Neural cell (in vitro differentiated cells): ENCODE data around the gene DAP. TPM values are rescaled to one million over a fixed set of nuclear protein-coding genes. Genes with fewer than 3 reads are reported as not detected.

ENCODE experiments used
- H2AFZ ChIP-seq: fragments of 200-600, 300-800 bp; sonication (generic), shearing (Covaris generic); 2 replicates; pipeline ENCODE4 v1.6.0; 2014; ENCODE audit warnings: low read depth, mild to moderate bottlenecking, antibody characterized with exemption, low read length, moderate library complexity
- H3F3A ChIP-seq: fragments of 200-600 bp; shearing (Covaris generic); 2 replicates; pipeline ENCODE4 v1.6.1; 2016; ENCODE audit warnings: mild to moderate bottlenecking, moderate library complexity, mixed read lengths, antibody characterized with exemption, low read length; ENCODE audit not compliant: insufficient read depth, poor library complexity, severe bottlenecking
- H3K27ac ChIP-seq: fragments of 200-600, 300-800 bp; sonication (generic), shearing (Covaris generic); 2 replicates; pipeline ENCODE4 v1.5.1; 2014; ENCODE audit warnings: mild to moderate bottlenecking, low read length, moderate library complexity
- H3K27me3 ChIP-seq: fragments of 300-800, 200-600 bp; sonication (generic), shearing (Covaris generic); 2 replicates; pipeline ENCODE4 v1.6.0; 2014; ENCODE audit warnings: mild to moderate bottlenecking, low read depth, low read length, moderate library complexity; ENCODE audit not compliant: insufficient read depth
- H3K36me3 ChIP-seq: fragments of 300-800, 200-600 bp; sonication (generic), shearing (Covaris generic); 2 replicates; pipeline ENCODE4 v1.5.1; 2014; ENCODE audit warnings: mild to moderate bottlenecking, antibody characterized with exemption, low read length, moderate library complexity; ENCODE audit not compliant: insufficient read depth
- H3K4me2 ChIP-seq: fragments of 300-800, 200-600 bp; sonication (generic), shearing (Covaris generic); 2 replicates; pipeline ENCODE4 v1.6.0; 2014; ENCODE audit warnings: mild to moderate bottlenecking, low read length
- H3K4me3 ChIP-seq: fragments of 300-800, 200-600 bp; sonication (generic), shearing (Covaris generic); 2 replicates; pipeline ENCODE4 v1.5.1; 2014; ENCODE audit warnings: mild to moderate bottlenecking, low read length, moderate library complexity
- H3K79me2 ChIP-seq: fragments of 200-600 bp; shearing (Covaris generic); replicated peaks from 2 replicates; pipeline ENCODE4 v1.6.0; 2014; ENCODE audit warnings: mild to moderate bottlenecking, low read length, moderate library complexity; ENCODE audit not compliant: insufficient read depth
- H3K9ac ChIP-seq: fragments of 300-800, 200-600 bp; sonication (generic), shearing (Covaris generic); 2 replicates; pipeline ENCODE4 v1.6.1; 2016; ENCODE audit warnings: mild to moderate bottlenecking, low read length, mixed read lengths
- H3K9me2 ChIP-seq: fragments of 200-600 bp; shearing (Covaris generic); 2 replicates; pipeline ENCODE4 v1.6.1; 2016; ENCODE audit warnings: mild to moderate bottlenecking, low read length, mixed read lengths; ENCODE audit not compliant: insufficient read depth
- H3K9me3 ChIP-seq: fragments of 200-600, 300-800 bp; sonication (generic), shearing (Covaris generic); 2 replicates; pipeline ENCODE4 v1.6.1; 2016; ENCODE audit warnings: mild to moderate bottlenecking, mixed run types, low read length, moderate library complexity, mixed read lengths
- H4K20me1 ChIP-seq: fragments of 200-600 bp; shearing (Covaris generic); 2 replicates; pipeline ENCODE4 v1.6.1; 2016; ENCODE audit warnings: mild to moderate bottlenecking, mixed run types; ENCODE audit not compliant: insufficient read depth
- CTCF ChIP-seq: fragments of 450-650 bp; IDR thresholded peaks from 2 replicates; pipeline ENCODE4 v1.5.1; 2014; ENCODE audit warnings: antibody characterized with exemption, mild to moderate bottlenecking, moderate library complexity; ENCODE audit not compliant: poor library complexity, severe bottlenecking
- EP300 ChIP-seq: fragments of 450-650 bp; conservative IDR thresholded peaks from 2 replicates; pipeline ENCODE4 v1.6.1; 2014; ENCODE audit warnings: antibody characterized with exemption, mild to moderate bottlenecking, moderate library complexity; ENCODE audit not compliant: poor library complexity, severe bottlenecking
- EZH2 ChIP-seq: fragments of 200-600, 300-800 bp; shearing (Covaris generic), sonication (generic); IDR thresholded peaks from 2 replicates; pipeline ENCODE4 v1.6.1; 2014; ENCODE audit warnings: antibody characterized with exemption, low read length, borderline replicate concordance, mild to moderate bottlenecking; ENCODE audit not compliant: insufficient read depth, poor library complexity, severe bottlenecking
- MXI1 ChIP-seq: fragments of 450-650 bp; conservative IDR thresholded peaks from 2 replicates; pipeline ENCODE4 v1.6.1; 2014; ENCODE audit warnings: antibody characterized with exemption, mild to moderate bottlenecking; ENCODE audit not compliant: poor library complexity, severe bottlenecking
- POLR2AphosphoS5 ChIP-seq: IDR thresholded peaks from 2 replicates; pipeline ENCODE4 v1.6.1; 2012
- RAD21 ChIP-seq: fragments of 450-650 bp; conservative IDR thresholded peaks from 2 replicates; pipeline ENCODE4 v1.6.1; 2014; ENCODE audit warnings: antibody characterized with exemption, mild to moderate bottlenecking, moderate library complexity
- REST ChIP-seq: IDR thresholded peaks from 2 replicates; pipeline ENCODE4 v1.6.1; 2012; ENCODE audit warnings: borderline replicate concordance
- SMC3 ChIP-seq: fragments of 450-650 bp; conservative IDR thresholded peaks from 2 replicates; pipeline ENCODE4 v1.6.1; 2014; ENCODE audit warnings: antibody characterized with exemption, mild to moderate bottlenecking, moderate library complexity; ENCODE audit not compliant: poor library complexity
- TAF1 ChIP-seq: IDR thresholded peaks from 2 replicates; pipeline ENCODE4 v1.6.1; 2012; ENCODE audit warnings: low read depth
- polyA plus RNA-seq: library from polyadenylated mRNA; depleted of rRNA; stranded (reverse); fragments of >200 nt; gene quantifications from 2 replicates; pipeline ENCODE4 v1.2.3, GENCODE V29; 2014

DAP gene
- polyA plus RNA-seq, 1 donor from 2014 or later: 9.3 TPM

DNA sequence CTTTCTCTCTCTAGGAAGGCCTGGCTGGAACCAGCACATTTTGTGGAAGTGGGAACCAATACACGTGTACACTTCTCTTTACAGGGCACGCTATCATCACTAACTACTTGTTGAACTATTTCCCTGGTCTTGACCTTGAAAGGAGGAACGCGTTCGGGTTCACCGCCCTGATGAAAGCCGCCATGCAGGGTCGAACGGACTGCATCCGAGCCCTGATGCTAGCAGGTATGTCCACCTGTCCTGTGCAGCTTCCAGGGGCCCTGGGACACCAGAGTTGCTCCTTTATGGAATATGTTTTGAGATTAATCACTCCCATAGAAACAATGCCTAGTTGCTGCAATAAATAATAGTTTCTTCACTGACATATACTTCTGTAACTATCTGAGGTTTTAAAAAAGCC is 123.1 kb downstream of the DAP start:
- no peaks in the 10 kb centered on the region for H3F3A ChIP-seq
- no peaks in the 10 kb centered on the region for H4K20me1 ChIP-seq
- H2AFZ ChIP-seq: no peak overlapping the region
- H3K36me3 ChIP-seq: peaks cover 3% of the 10 kb centered on the region
- no peak overlapping the region for H3K9ac ChIP-seq
- no peak overlapping the region for H3K4me3 ChIP-seq
- H3K9me2 ChIP-seq: no peaks in the 10 kb centered on the region
- no peak for TF ChIP-seq EZH2
- no peak for TF ChIP-seq REST
- TF ChIP-seq EP300: no peak
- no peak for TF ChIP-seq RAD21
- TF ChIP-seq SMC3: no peak
- no peak for TF ChIP-seq MXI1
- TF ChIP-seq TAF1: no peak
- TF ChIP-seq POLR2AphosphoS5: no peak
- TF ChIP-seq CTCF: no peak
- no peak overlapping the region for H3K27ac ChIP-seq
- no peaks in the 10 kb centered on the region for H3K27me3 ChIP-seq
- H3K79me2 ChIP-seq: no peaks in the 10 kb centered on the region
- H3K9me3 ChIP-seq: no peaks in the 10 kb centered on the region
- no peak overlapping the region for H3K4me2 ChIP-seq

GRCh38 chr5:10636363-10637142 is 124.5 kb downstream of the DAP start:
- H3K4me2 ChIP-seq: no peak overlapping the region
- no peak overlapping the region for H2AFZ ChIP-seq
- no peak overlapping the region for H3K9ac ChIP-seq
- no peaks in the 10 kb centered on the region for H4K20me1 ChIP-seq
- H3K9me2 ChIP-seq: no peaks in the 10 kb centered on the region
- peaks cover 3% of the 10 kb centered on the region for H3K36me3 ChIP-seq
- H3K27me3 ChIP-seq: no peaks in the 10 kb centered on the region
- no peaks in the 10 kb centered on the region for H3K79me2 ChIP-seq
- no peaks in the 10 kb centered on the region for H3F3A ChIP-seq
- H3K4me3 ChIP-seq: no peak overlapping the region
- no peak overlapping the region for H3K27ac ChIP-seq
- no peaks in the 10 kb centered on the region for H3K9me3 ChIP-seq
- TF ChIP-seq SMC3 (no peak), EZH2 (no peak), EP300 (no peak), RAD21 (no peak), CTCF (no peak), POLR2AphosphoS5 (no peak), MXI1 (no peak), REST (no peak), TAF1 (no peak)
